Fibroblast of lung (primary cell): ENCODE measurements around the gene TGM2. TPM values are rescaled to one million over a fixed set of nuclear protein-coding genes. Genes with fewer than 3 reads are reported as not detected.

Experiments
- DNase-seq, 2 donors: peaks; one replicate each; pipeline versions ENCODE4 v3.0.0 to v3.0.0-alpha.2; 2010; ENCODE audit warnings: low read depth in 2 of 2
- H2AFZ ChIP-seq: 2 replicates; pipeline ENCODE4 v1.5.1; 2012; ENCODE audit warnings: low read length, control low read depth, inconsistent platforms
- H3K27ac ChIP-seq: 2 replicates; pipeline ENCODE4 v1.5.1; 2011; ENCODE audit warnings: low read length, control low read depth; ENCODE audit not compliant: insufficient read depth
- H3K27me3 ChIP-seq: 2 replicates; pipeline ENCODE4 v1.5.1; 2011; ENCODE audit warnings: mild to moderate bottlenecking, low read length; ENCODE audit not compliant: control insufficient read depth, insufficient read depth
- H3K36me3 ChIP-seq: 2 replicates; pipeline ENCODE4 v1.5.1; 2011; ENCODE audit warnings: low read length; ENCODE audit not compliant: control insufficient read depth, insufficient read depth
- H3K4me1 ChIP-seq: 2 replicates; pipeline ENCODE4 v1.5.1; 2011; ENCODE audit warnings: low read length; ENCODE audit not compliant: control insufficient read depth, insufficient read depth; ENCODE audit errors: extremely low read depth
- H3K4me2 ChIP-seq: 2 replicates; pipeline ENCODE4 v1.5.1; 2011; ENCODE audit warnings: low read length, control low read depth; ENCODE audit not compliant: insufficient read depth; ENCODE audit errors: extremely low read depth
- H3K4me3 ChIP-seq, 4 experiments: fragments of 200-600 bp in 1 of 4; sonication (generic) in 1 of 4; replicated peaks in 1 of 4; 2 replicates each; pipeline ENCODE4 v1.5.1; 2011 to 2016; ENCODE audit warnings: low read length in 4 of 4, low read depth in 3 of 4, mild to moderate bottlenecking in 3 of 4, control low read depth in 2 of 4, inconsistent platforms in 1 of 4, mixed read lengths in 1 of 4; ENCODE audit not compliant: insufficient read depth in 1 of 4; ENCODE audit errors: control extremely low read depth in 1 of 4
- H3K79me2 ChIP-seq: 2 replicates; pipeline ENCODE4 v1.5.1; 2012; ENCODE audit warnings: mild to moderate bottlenecking, low read length, inconsistent platforms; ENCODE audit not compliant: control insufficient read depth, insufficient read depth
- H3K9ac ChIP-seq: 2 replicates; pipeline ENCODE4 v1.5.1; 2011; ENCODE audit warnings: mild to moderate bottlenecking, low read length, control low read depth; ENCODE audit not compliant: insufficient read depth
- H3K9me3 ChIP-seq: 2 replicates; pipeline ENCODE4 v1.5.1; 2012; ENCODE audit warnings: low read depth, low read length; ENCODE audit not compliant: control insufficient read depth, insufficient read depth
- H4K20me1 ChIP-seq: 2 replicates; pipeline ENCODE4 v1.5.1; 2011; ENCODE audit warnings: low read length; ENCODE audit not compliant: control insufficient read depth, insufficient read depth; ENCODE audit errors: extremely low read depth
- CTCF ChIP-seq, 2 donors: IDR thresholded peaks in 1 of 2; conservative IDR thresholded peaks in 1 of 2; 1 replicate in 1 of 2; 2 replicates in 1 of 2; pipeline ENCODE4 v1.5.1; 2011 to 2012; ENCODE audit warnings: low read length in 2 of 2, control low read depth in 1 of 2, inconsistent platforms in 1 of 2, low read depth in 1 of 2, mild to moderate bottlenecking in 1 of 2
- EZH2 ChIP-seq: IDR thresholded peaks from 2 replicates; pipeline ENCODE4 v1.5.1; 2012; ENCODE audit warnings: low read length, control low read depth, mild to moderate bottlenecking; ENCODE audit errors: missing control alignments
- polyA plus RNA-seq, 2 donors: library from polyadenylated mRNA; depleted of rRNA in 1 of 2; stranded (reverse) in 1 of 2; unstranded in 1 of 2; fragments of >200 nt; gene quantifications; 2 replicates each; pipeline ENCODE4 v1.2.1, GENCODE V29; 2011 to 2012; ENCODE audit warnings: missing spikeins in 1 of 2
- total RNA-seq: library from RNA; depleted of rRNA; stranded (reverse); fragments of >200 nt; gene quantifications from 2 replicates; pipeline ENCODE4 v1.2.1, GENCODE V29; 2014

The TGM2 gene
- total and polyA plus RNA-seq, 2 donors (not counting 1 experiment from before 2014, with no cell fraction given), result 103 to 238 TPM

DNA sequence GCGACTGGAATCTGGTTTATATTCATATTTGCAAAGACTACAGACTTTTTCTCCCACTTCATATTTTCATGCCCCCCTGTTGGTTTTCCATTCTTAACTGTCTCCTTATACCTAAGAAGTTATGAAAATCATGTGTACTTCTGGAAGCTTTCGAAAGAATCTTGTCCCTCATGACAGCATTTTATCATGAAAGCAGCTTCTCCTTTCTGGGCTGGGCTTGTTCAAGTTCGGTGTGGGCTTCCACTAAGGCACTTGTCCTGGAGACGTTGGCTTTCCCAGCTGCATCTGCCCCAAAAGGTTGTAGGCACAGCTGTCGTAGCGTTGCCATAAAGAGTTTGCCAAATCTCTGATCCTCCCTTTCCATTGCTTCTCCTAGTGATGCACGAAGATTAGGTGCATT lies 75.0 kb downstream of the TGM2 start:
- no peak overlapping the region for H2AFZ ChIP-seq
- H3K36me3 ChIP-seq, result peaks cover 5% of the 10 kb centered on the region
- no peak overlapping the region for H3K27ac ChIP-seq
- TF ChIP-seq CTCF (conservative IDR thresholded peaks at IDR 0.05 in 1 of 2, IDR thresholded peaks at IDR 0.05 in 1 of 2; ENCODE audit: low read depth in 1 of 2, low read length in 2 of 2) (no peak), EZH2 (no peak)
- peaks cover 24% of the 10 kb centered on the region for H3K4me1 ChIP-seq
- no peaks in the 10 kb centered on the region for H4K20me1 ChIP-seq
- no peak for DNase-seq
- H3K4me3 ChIP-seq, result no peak overlapping the region
- no peaks in the 10 kb centered on the region for H3K79me2 ChIP-seq
- H3K27me3 ChIP-seq, result no peaks in the 10 kb centered on the region
- H3K9me3 ChIP-seq, result no peaks in the 10 kb centered on the region
- no peak overlapping the region for H3K4me2 ChIP-seq
- no peak overlapping the region for H3K9ac ChIP-seq

- Histone ChIP-seq H2AFZ (no peak overlapping the region), H3K79me2 (no peaks in the 10 kb centered on the region), H3K4me1 (peaks cover 23% of the 10 kb centered on the region), H3K4me2 (no peak overlapping the region), H3K36me3 (peaks cover 5% of the 10 kb centered on the region), H3K27ac (no peak overlapping the region), H3K27me3 (no peaks in the 10 kb centered on the region), H3K4me3 (no peak overlapping the region), H3K9ac (no peak overlapping the region), H3K9me3 (no peaks in the 10 kb centered on the region), H4K20me1 (no peaks in the 10 kb centered on the region)
- TF ChIP-seq CTCF (conservative IDR thresholded peaks at IDR 0.05 in 1 of 2, IDR thresholded peaks at IDR 0.05 in 1 of 2; ENCODE audit: low read depth in 1 of 2, low read length in 2 of 2), result no peak
- no peak for TF ChIP-seq EZH2
- no peak for DNase-seq
These were observed 75.6 kb downstream of the TGM2 start for GRCh38 chr20:38089500-38089899.

DNA sequence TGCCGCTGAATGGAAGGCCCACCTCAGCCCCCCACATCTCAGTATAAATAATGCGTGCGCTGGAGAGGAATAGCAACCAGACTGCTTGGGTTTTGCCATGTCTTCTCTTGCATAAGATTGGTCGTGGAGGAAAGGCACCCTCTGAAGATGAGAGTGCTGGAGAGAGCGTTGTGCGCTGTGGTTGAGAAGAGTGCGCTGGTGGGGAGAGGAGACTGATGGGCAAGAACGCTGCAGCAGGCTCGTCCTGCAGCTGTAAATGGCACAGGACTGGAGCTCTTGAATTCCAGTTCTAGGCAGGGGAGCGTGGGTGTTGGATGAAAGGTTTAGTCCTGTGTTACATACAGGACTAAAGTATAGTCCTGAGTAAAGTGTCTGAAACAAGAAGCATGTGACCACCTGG lies 80.0 kb downstream of the TGM2 start:
- Histone ChIP-seq H3K36me3 (peaks cover 2% of the 10 kb centered on the region), H3K4me1 (peaks cover 19% of the 10 kb centered on the region), H3K9ac (no peak overlapping the region), H3K79me2 (no peaks in the 10 kb centered on the region), H3K4me2 (peak overlapping the region; percentile 38), H3K4me3 (no peak overlapping the region), H2AFZ (no peak overlapping the region), H3K27me3 (no peaks in the 10 kb centered on the region), H3K9me3 (no peaks in the 10 kb centered on the region), H4K20me1 (no peaks in the 10 kb centered on the region), H3K27ac (peak overlapping the region; percentile 66)
- DNase-seq, result no peak
- no peak for TF ChIP-seq CTCF (conservative IDR thresholded peaks at IDR 0.05 in 1 of 2, IDR thresholded peaks at IDR 0.05 in 1 of 2; ENCODE audit: low read depth in 1 of 2, low read length in 2 of 2)
- no peak for TF ChIP-seq EZH2
